Stimulated activated CD4-positive, alpha-beta T cell treated with anti-CD3 and anti-CD28 coated beads, Interleukin-2, amount 100 ng/mL, for 48 hours (primary cell): Measurements from ENCODE around the gene NRCAM.

ENCODE experiments used
- DNase-seq, 2 donors: peaks; one replicate each; pipeline ENCODE4 v3.0.0-alpha.2; 2020

Gene NRCAM

GRCh38 chr7:108423089-108423989 lies 32.9 kb downstream of the NRCAM start:
- no peak for DNase-seq

GRCh38 chr7:108421720-108422331 lies 34.4 kb downstream of the NRCAM start:
- no peak for DNase-seq

- DNase-seq, result no peak
Observed at GRCh38 chr7:108419961-108420908, 36.0 kb downstream of the NRCAM start.

GRCh38 chr7:108418946-108419345 lies 37.3 kb downstream of the NRCAM start:
- no peak for DNase-seq

GRCh38 chr7:108417926-108418325 lies 38.3 kb downstream of the NRCAM start:
- DNase-seq, result no peak

GRCh38 chr7:108417144-108417543 lies 39.1 kb downstream of the NRCAM start:
- no peak for DNase-seq

GRCh38 chr7:108415821-108416536 lies 40.3 kb downstream of the NRCAM start:
- peak in 1 of 2 donors; percentile 4 for DNase-seq

GRCh38 chr7:108415084-108415483 lies 41.2 kb downstream of the NRCAM start:
- DNase-seq, result no peak

- no peak for DNase-seq
Observed at GRCh38 chr7:108413782-108414492, 42.3 kb downstream of the NRCAM start.

- no peak for DNase-seq
Observed at GRCh38 chr7:108413337-108413736, 42.9 kb downstream of the NRCAM start.

- no peak for DNase-seq
Observed at GRCh38 chr7:108409146-108409545, 47.1 kb downstream of the NRCAM start.

- DNase-seq, result no peak
Observed at GRCh38 chr7:108408296-108408991, 47.8 kb downstream of the NRCAM start.

- no peak for DNase-seq
Observed at GRCh38 chr7:108407676-108408075, 48.6 kb downstream of the NRCAM start.

- no peak for DNase-seq
Observed at GRCh38 chr7:108406222-108406890, 49.9 kb downstream of the NRCAM start.

GRCh38 chr7:108404509-108405420 lies 51.5 kb downstream of the NRCAM start:
- no peak for DNase-seq

GRCh38 chr7:108403597-108404217 lies 52.5 kb downstream of the NRCAM start:
- DNase-seq, result no peak

- DNase-seq, result no peak
Observed at GRCh38 chr7:108402865-108403264, 53.4 kb downstream of the NRCAM start.

- no peak for DNase-seq
Observed at GRCh38 chr7:108396080-108396479, 60.2 kb downstream of the NRCAM start.

GRCh38 chr7:108395426-108395825 lies 60.8 kb downstream of the NRCAM start:
- DNase-seq, result no peak
